HepG2 (cell line): Measurements from ENCODE around the gene HECTD4. TPM values are rescaled to one million over a fixed set of nuclear protein-coding genes. Genes with fewer than 3 reads are reported as not detected.

ENCODE experiments used
- ATAC-seq: fragments of 200-7000 bp; cut with Tn5 transposase; 3 replicates; pipeline ENCODE4 v1.9.1; 2020; ENCODE audit warnings: mild to moderate bottlenecking, moderate library complexity
- BruUV-seq: library from RNA; stranded (reverse); fragments of 400-500 nt; replicated peaks from 2 replicates; lab custom pipeline; 2021; lab: Mats Ljungman, UMichigan
- CTCF ChIA-PET: fragments of 300-600 bp; formaldehyde crosslinking; extraction: SDS; loops from one replicate; lab custom pipeline; 2021; ENCODE audit warnings: low total read pairs, inconsistent platforms, low intra/inter-chr PET ratio; lab: Yijun Ruan, JAX
- POLR2A ChIA-PET: fragments of 350-600 bp; sonication (Branson Sonifier 250); formaldehyde crosslinking; loops from one replicate; lab custom pipeline; 2020; ENCODE audit warnings: antibody characterized with exemption, inconsistent platforms; lab: Yijun Ruan, JAX
- DNase-seq: peaks from one replicate; pipeline ENCODE4 v3.0.0-alpha.2; 2015; ENCODE audit warnings: low spot score
- FAIRE-seq: peaks from 3 replicates; lab custom pipeline; 2011; peaks lifted over from hg19 to GRCh38; lab: Jason Lieb, UNC
- H2AFZ ChIP-seq: one replicate; pipeline ENCODE4 v1.6.1; 2011; ENCODE audit warnings: low read length, inconsistent platforms
- H3K27ac ChIP-seq: fragments of 300-600 bp; 3 replicates; pipeline ENCODE4 v1.8.0; 2011; ENCODE audit warnings: mixed run types, mild to moderate bottlenecking, mixed read lengths, low read length, inconsistent platforms; ENCODE audit not compliant: insufficient read depth; ENCODE audit errors: extremely low read length
- H3K27me3 ChIP-seq, 2 experiments: fragments of 200-600 bp in 1 of 2; 2 replicates in 1 of 2; 3 replicates in 1 of 2; pipeline versions ENCODE4 v1.6.0 to v1.8.0; 2011; ENCODE audit warnings: low read length in 2 of 2, mild to moderate bottlenecking in 2 of 2, moderate library complexity in 2 of 2, inconsistent platforms in 1 of 2; ENCODE audit not compliant: insufficient read depth in 2 of 2, control insufficient read depth in 1 of 2
- H3K36me3 ChIP-seq, 2 experiments: fragments of 200-600 bp in 1 of 2; replicated peaks in 1 of 2; 2 replicates in 1 of 2; 3 replicates in 1 of 2; pipeline versions ENCODE4 v1.5.1 to v1.8.0; 2011; ENCODE audit warnings: low read length in 2 of 2, inconsistent platforms in 1 of 2; ENCODE audit not compliant: insufficient read depth in 2 of 2, control insufficient read depth in 1 of 2
- H3K4me1 ChIP-seq: 2 replicates; pipeline ENCODE4 v1.5.1; 2012; ENCODE audit warnings: low read length, inconsistent platforms; ENCODE audit not compliant: insufficient read depth
- H3K4me2 ChIP-seq: 2 replicates; pipeline ENCODE4 v1.6.0; 2011; ENCODE audit warnings: low read depth, low read length, inconsistent platforms
- H3K4me3 ChIP-seq, 3 experiments: fragments of 200-600 bp in 1 of 3; sonication (generic), shearing (Covaris generic) in 1 of 3; replicated peaks in 1 of 3; 2 replicates each; pipeline ENCODE4 v1.5.1; 2011 to 2016; ENCODE audit warnings: low read length in 3 of 3, inconsistent platforms in 2 of 3, low read depth in 2 of 3, mild to moderate bottlenecking in 2 of 3, control low read depth in 1 of 3, mixed read lengths in 1 of 3; ENCODE audit not compliant: insufficient read depth in 1 of 3
- H3K79me2 ChIP-seq: one replicate; pipeline ENCODE4 v1.6.1; 2011; ENCODE audit warnings: low read length, inconsistent platforms; ENCODE audit not compliant: insufficient read depth
- H3K9ac ChIP-seq: 2 replicates; pipeline ENCODE4 v1.6.0; 2011; ENCODE audit warnings: mild to moderate bottlenecking, low read depth, low read length, inconsistent platforms; ENCODE audit not compliant: insufficient read depth
- H3K9me3 ChIP-seq: 2 replicates; pipeline ENCODE4 v1.5.1; 2012; ENCODE audit warnings: mild to moderate bottlenecking, low read length
- H4K20me1 ChIP-seq: 2 replicates; pipeline ENCODE4 v1.6.0; 2011; ENCODE audit warnings: inconsistent platforms, mild to moderate bottlenecking, low read length, moderate library complexity; ENCODE audit not compliant: insufficient read depth
- ETV6 ChIP-seq: sonication (generic); formaldehyde crosslinking; conservative IDR thresholded peaks from 2 replicates; pipeline ENCODE4 v1.4.0; 2020; ENCODE audit warnings: missing genetic modification reagents
- HNF1B ChIP-seq: sonication (generic); formaldehyde crosslinking; IDR thresholded peaks from 2 replicates; pipeline ENCODE4 v1.5.1; 2020; ENCODE audit warnings: mild to moderate bottlenecking, moderate library complexity, missing genetic modification reagents
- KLF9 ChIP-seq: IDR thresholded peaks from 2 replicates; pipeline ENCODE4 v1.6.1; 2016; ENCODE audit warnings: low read depth
- MBD4 ChIP-seq: IDR thresholded peaks from 2 replicates; pipeline ENCODE4 v1.6.1; 2012; ENCODE audit warnings: low read length, inconsistent platforms, borderline replicate concordance
- PCBP2 ChIP-seq: fragments of 200-400 bp; formaldehyde crosslinking; optimal IDR thresholded peaks from 2 replicates; pipeline ENCODE3; 2018; ENCODE audit warnings: low read length, low read depth; ENCODE audit not compliant: poor library complexity, severe bottlenecking
- SRY ChIP-seq: sonication (generic); formaldehyde crosslinking; IDR thresholded peaks from 2 replicates; pipeline ENCODE4 v1.8.0; 2022; ENCODE audit warnings: mild to moderate bottlenecking, missing genetic modification reagents
- ZNF138 ChIP-seq: sonication (generic); formaldehyde crosslinking; IDR thresholded peaks from 2 replicates; pipeline ENCODE4 v1.5.0; 2020; ENCODE audit warnings: mild to moderate bottlenecking, low read depth, missing genetic modification reagents
- ZNF670 ChIP-seq: sonication (generic); formaldehyde crosslinking; IDR thresholded peaks from 2 replicates; pipeline ENCODE4 v1.8.0; 2022; ENCODE audit warnings: mild to moderate bottlenecking, missing genetic modification reagents, borderline replicate concordance
- WGBS: methylation state at CpG from one replicate; pipeline ENCODE4 v1.1.6; 2017; ENCODE audit warnings: low lambda C conversion rate; 5-methylcytosine and 5-hydroxymethylcytosine counted together
- in situ Hi-C: cut with HindIII; loops from 2 replicates; pipeline ENCODE4 v1.10.0; 2017; ENCODE audit warnings: low pct_unique_long_range_greater_than_20kb; ENCODE audit not compliant: extremely low pct_ligation_motif_present
- intact Hi-C: fragments of 100-400 bp; cut with micrococcal nuclease; formaldehyde crosslinking; loops from one replicate; pipeline ENCODE4 v1.10.0; 2022; ENCODE audit not compliant: unreplicated experiment
- polyA plus RNA-seq, 8 experiments: library from polyadenylated mRNA; depleted of rRNA in 3 of 8; stranded (reverse) in 7 of 8; unstranded in 1 of 8; fragments of >200 nt; fragmentation: Illumina TruSeq in 4 of 8; extraction: Trizol in 4 of 8; gene quantifications; 2 replicates each; pipeline versions ENCODE4 v1.2.1 to v1.2.3, GENCODE V29; 2011 to 2016; ENCODE audit warnings: low read depth in 4 of 8, missing spikeins in 1 of 8, mixed read lengths in 1 of 8; ENCODE audit not compliant: insufficient read depth in 1 of 8
- total RNA-seq, 5 experiments: library from RNA; depleted of rRNA; stranded (reverse); fragments of >200 nt; fragmentation: Illumina TruSeq; extraction: Trizol; gene quantifications; 2 replicates each; pipeline ENCODE4 v1.2.3, GENCODE V29; 2016; ENCODE audit warnings: low read depth in 1 of 5

Gene HECTD4
- total and polyA plus RNA-seq, 2 of the 13 experiments (the other 11 are each of a cell fraction or from before 2014, with no cell fraction given): 9.0 to 11.4 TPM

- H3K27ac ChIP-seq: no peak overlapping the region
- H3K4me1 ChIP-seq: no peaks in the 10 kb centered on the region
- FAIRE-seq (no peak), DNase-seq (no peak), ATAC-seq (no peak)
- no peaks in the 10 kb centered on the region for H3K9me3 ChIP-seq
- no peak overlapping the region for H3K4me3 ChIP-seq
- CTCF ChIA-PET: no interaction called here
- no peak overlapping the region for H3K4me2 ChIP-seq
- no peak overlapping the region for H2AFZ ChIP-seq
- in situ Hi-C loops: no loop called here
- H3K27me3 ChIP-seq: no peaks in the 10 kb centered on the region
- BruUV-seq: no TSS peak
- intact Hi-C loops: no loop called here
- peaks cover 0 to 6% of the 10 kb centered on the region in 2 experiments; a peak in 1 of 5 replicates for H3K36me3 ChIP-seq
- H3K79me2 ChIP-seq: no peaks in the 10 kb centered on the region
- no peak overlapping the region for H3K9ac ChIP-seq
- POLR2A ChIA-PET: no interaction called here
- TF ChIP-seq MBD4 (no peak), ETV6 (CRISPR knock-in tag) (no peak), PCBP2 (no peak), ZNF138 (CRISPR knock-in tag) (no peak), ZNF670 (CRISPR knock-in tag) (no peak), HNF1B (CRISPR knock-in tag) (no peak), SRY (CRISPR knock-in tag) (no peak), KLF9 (CRISPR knock-in tag) (no peak)
- WGBS: 98% methylated on average over 5 of the region's 22 CpGs
- no peaks in the 10 kb centered on the region for H4K20me1 ChIP-seq
These were observed 218.7 kb downstream of the HECTD4 start for GRCh38 chr12:112163471-112163991.
